GM18508 (cell line): ENCODE data around the gene GPR25.

ENCODE experiments used
- ATAC-seq: cut with Tn5 transposase; IDR thresholded peaks from one replicate; pipeline ENCODE4 v1.9.1; 2021; ENCODE audit warnings: moderate number of reproducible peaks; ENCODE audit not compliant: insufficient read depth, unreplicated experiment

GPR25 gene

GRCh38 chr1:200872446-200873115, at the start of gene GPR25:
Gene GPR25 (plus strand): TSS chr1:200872981. CDS start chr1:200873038, 57 bp downstream.
- ATAC-seq, result no peak

- ATAC-seq, result no peak
Observed at GRCh38 chr1:200831091-200831490, 41.7 kb upstream of the GPR25 start.

GRCh38 chr1:200834383-200834782, 38.4 kb upstream of the GPR25 start:
- no peak for ATAC-seq

DNA sequence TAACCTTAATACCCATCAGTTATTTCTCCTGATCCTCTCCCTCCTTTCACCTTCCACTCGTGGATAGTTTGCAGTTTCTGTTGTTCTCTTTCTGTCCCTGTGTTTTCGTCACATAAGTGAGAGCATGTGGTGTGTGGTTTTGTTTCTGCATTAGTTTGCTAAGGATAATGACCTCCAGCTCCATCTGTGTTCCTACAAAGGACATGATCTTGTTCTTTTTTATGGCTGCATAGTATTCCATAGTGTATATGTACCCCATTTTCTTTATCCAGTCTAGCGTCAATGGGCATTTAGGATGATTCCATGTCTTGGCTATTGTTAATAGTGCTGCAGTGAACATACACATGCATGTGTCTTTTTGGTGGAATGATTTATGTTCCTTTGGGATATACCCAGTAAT, 36.6 kb upstream of the GPR25 start:
- ATAC-seq, result no peak

GRCh38 chr1:200837931-200838571, 34.7 kb upstream of the GPR25 start:
- ATAC-seq, result no peak

GRCh38 chr1:200838676-200839445, 33.9 kb upstream of the GPR25 start:
- ATAC-seq, result no peak

DNA sequence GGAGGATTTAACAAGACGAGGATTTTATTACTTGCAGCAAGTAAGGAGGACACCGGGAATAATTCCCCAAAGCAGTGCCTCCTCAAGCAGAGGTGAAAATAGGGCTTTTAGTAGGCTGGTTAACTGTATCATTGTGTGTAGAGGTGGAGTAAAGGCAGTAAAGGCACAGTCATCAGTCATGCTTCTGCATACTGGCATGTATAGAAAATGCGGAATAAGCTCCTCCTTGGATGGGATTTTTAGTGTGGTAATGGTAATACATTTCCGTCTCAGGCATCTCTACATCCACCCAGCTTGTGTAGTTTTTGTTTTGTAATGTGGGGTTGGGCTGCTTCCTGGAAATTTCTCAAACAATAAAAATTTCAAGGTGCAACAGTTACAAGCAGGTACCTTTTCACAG, 27.4 kb upstream of the GPR25 start:
- ATAC-seq, result no peak

DNA sequence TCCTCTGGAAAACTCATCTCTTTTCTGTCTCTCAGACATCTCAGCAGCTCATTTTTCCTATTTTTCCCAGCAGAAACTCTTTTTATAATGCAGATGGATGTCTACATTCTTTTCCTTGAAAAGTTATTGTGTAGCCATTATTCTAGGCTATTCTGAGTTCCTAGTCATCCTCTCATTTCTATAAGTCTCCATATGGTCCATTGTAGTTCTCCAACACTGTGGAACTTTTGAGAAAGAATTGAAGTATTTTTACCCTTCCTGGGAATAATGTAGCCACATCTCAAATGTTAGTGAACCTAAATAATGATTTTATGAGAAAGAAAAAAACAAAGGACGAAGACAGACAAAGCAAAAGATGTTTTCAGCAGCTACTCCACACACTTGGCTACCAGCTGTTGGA, 26.4 kb upstream of the GPR25 start:
- no peak for ATAC-seq

- ATAC-seq, result no peak
Observed at GRCh38 chr1:200849430-200849829, 23.4 kb upstream of the GPR25 start.

DNA sequence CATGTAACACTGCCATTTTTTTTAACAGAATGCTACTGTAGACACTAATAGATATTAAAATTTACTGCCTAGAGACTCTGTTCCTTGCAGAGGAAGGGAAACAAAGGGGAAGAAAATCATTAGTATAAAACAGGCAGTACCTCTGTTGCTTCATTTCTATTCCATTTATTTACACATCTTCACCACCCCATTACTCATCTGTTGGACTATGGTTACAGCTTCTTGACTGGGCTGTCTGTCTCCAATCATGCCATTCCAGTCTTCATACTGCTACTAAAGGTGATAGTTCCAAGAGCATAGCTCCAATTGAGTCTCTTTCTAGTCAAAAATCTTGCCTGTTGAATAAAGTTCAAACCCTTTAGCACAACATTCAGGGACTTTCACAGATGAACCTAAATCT, 22.2 kb upstream of the GPR25 start:
- no peak for ATAC-seq

GRCh38 chr1:200856716-200857357, 15.9 kb upstream of the GPR25 start:
- no peak for ATAC-seq

GRCh38 chr1:200857804-200858203, 15.0 kb upstream of the GPR25 start:
- ATAC-seq, result no peak

DNA sequence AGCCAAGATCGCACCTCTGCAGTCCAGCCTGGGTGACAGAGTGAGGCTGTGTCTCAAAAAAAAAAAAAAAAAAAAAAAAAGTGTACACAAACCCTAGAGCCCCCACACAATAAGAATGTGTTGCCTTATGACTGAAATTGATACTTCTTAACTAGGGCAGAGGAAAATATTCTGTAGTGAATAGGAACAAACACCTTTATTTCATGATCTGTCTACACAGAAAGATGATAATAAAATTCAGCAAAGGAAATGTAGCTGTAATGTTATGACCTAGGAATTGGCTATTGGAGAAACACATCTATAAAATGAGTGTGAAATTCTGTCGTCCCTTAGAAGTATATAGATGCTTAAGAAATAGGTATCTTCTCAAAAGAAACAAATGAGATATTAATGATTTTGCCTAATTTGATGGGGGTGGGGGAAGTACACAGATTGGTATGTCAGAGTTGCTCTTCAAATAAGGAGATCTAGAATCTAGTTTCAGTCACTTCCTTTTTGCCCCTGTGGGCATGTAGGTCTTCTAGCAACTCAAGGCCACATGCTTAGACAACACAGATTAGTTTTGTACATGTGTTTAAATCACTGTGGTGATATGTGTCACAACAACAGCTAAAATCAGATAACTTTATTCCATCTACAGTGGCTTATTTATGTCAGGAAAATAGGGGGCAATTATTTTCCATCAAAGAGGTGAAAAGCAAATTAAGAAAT, 10.7 kb upstream of the GPR25 start:
- ATAC-seq, result no peak

DNA sequence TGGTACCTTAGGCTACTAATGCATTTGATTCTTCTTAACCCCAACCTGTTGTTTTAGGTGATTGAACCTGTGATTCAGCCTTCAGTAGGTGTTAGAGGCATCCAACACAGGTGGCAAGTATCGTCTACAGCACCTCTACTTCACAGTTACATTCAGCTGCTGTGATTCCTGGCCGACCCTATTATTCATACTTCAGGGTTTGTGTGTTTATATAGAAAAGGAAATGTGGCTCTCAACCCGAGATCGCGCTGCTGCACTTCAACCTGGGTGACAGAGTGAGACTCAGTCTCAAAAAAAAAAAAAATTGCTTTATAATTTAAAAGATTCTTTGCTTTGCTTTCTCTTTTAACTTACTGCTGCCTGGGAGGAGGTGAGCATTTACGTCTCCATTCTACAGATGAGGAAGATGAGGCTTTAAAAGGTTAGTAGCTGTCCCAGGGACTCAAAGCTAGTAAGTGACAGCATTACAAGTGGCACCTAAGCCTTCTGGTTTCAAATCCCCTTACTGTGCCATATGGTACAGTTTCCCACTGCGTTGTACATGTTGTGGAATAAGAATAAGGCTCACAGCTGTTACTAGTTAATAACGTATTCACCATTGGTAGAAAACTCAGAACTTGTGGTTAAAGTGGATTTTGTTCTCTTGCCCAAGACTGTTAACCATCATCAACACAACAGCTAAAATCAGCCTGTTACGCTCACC, 9.9 kb upstream of the GPR25 start:
- no peak for ATAC-seq

DNA sequence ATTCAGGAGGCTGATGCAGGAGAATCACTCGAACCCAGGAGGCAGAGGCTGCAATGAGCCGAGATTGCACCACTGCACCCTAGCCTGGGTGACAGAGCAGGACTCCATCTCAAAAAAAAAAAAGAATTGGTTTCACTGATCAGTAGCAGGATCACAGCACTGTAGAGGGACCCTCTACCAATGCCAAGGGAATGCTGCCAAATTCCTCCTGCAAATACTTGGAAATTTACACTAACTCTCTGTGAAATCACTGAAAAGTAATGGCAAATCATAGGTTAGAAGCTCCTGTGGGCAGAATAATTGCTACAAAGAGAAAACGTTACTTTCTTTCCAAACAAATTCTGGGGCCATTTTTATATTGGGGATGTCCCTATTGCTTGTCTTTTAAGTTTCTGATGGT, 6.7 kb upstream of the GPR25 start:
- ATAC-seq, result no peak

DNA sequence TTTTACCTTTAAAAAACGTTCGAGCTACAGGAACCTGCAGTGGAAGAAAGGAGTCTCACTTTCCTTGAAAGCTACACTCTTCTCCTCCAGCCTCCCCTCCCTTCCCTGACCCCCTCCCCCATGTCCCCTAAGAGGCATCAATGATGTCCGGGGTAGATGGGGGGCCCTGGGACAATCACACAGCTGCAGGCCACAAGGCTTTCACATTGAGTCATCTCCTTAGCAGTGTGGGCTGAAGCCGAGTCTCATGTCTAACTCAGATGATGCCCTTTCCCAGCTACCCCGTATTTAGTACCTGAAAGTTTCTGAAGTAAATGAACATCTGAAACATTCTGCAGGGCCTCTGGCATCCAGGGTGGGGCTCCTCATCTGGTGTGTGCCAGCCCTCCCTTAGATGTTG, 6.3 kb upstream of the GPR25 start:
- ATAC-seq, result peak; percentile 66

- ATAC-seq, result peak; percentile 1
Observed at GRCh38 chr1:200867018-200867811, 5.6 kb upstream of the GPR25 start.

GRCh38 chr1:200869376-200869752, 3.4 kb upstream of the GPR25 start:
- no peak for ATAC-seq

- ATAC-seq, result peak; percentile 31
Observed at GRCh38 chr1:200869753-200870391, 2.9 kb upstream of the GPR25 start.
